Measurements from ENCODE around the gene ARMC10. TPM values are rescaled to one million over a fixed set of nuclear protein-coding genes. Genes with fewer than 3 reads are reported as not detected.
"Not testable (repeated sequence)": the region's sequence is repeated elsewhere in the genome, so short reads cannot be mapped to it uniquely, and the experiment has no call there.

The ARMC10 gene
- total RNA-seq, 1 donor from 2014 or later = 26.6 TPM

GRCh38 chr7:103048833-103049232 is 26.1 kb upstream of the ARMC10 start:
- H3K4me1 Mint-ChIP-seq = no peaks in the 10 kb centered on the region
- TF ChIP-seq CTCF (IDR thresholded peaks at IDR 0.05; ENCODE audit: unreplicated experiment) = no peak
- no peaks in the 10 kb centered on the region for H3K27me3 Mint-ChIP-seq (ENCODE audit: low read depth)
- no peak overlapping the region for H3K4me3 Mint-ChIP-seq
- no peak overlapping the region for H3K27ac Mint-ChIP-seq
- peaks cover 46% of the 10 kb centered on the region for H3K9me3 Mint-ChIP-seq
- no peak for DNase-seq (ENCODE audit: low spot score in 2 of 2, unreplicated experiment in 2 of 2)
- peaks cover 56% of the 10 kb centered on the region for H3K36me3 Mint-ChIP-seq

- Mint-ChIP-seq H3K27ac (no peak overlapping the region), H3K9me3 (peaks cover 34% of the 10 kb centered on the region), H3K4me3 (no peak overlapping the region), H3K36me3 (peaks cover 43% of the 10 kb centered on the region), H3K27me3 (ENCODE audit: low read depth) (no peaks in the 10 kb centered on the region), H3K4me1 (no peaks in the 10 kb centered on the region)
- no peak for DNase-seq (ENCODE audit: low spot score in 2 of 2, unreplicated experiment in 2 of 2)
- TF ChIP-seq CTCF (IDR thresholded peaks at IDR 0.05; ENCODE audit: unreplicated experiment) = no peak
Measured at GRCh38 chr7:103051519-103051918, 23.4 kb upstream of the ARMC10 start.

GRCh38 chr7:103056006-103056405 is 18.9 kb upstream of the ARMC10 start:
- not testable (repeated sequence) for H3K4me3 Mint-ChIP-seq; H3K27me3 Mint-ChIP-seq (ENCODE audit: low read depth); H3K4me1 Mint-ChIP-seq; H3K27ac Mint-ChIP-seq; H3K9me3 Mint-ChIP-seq; DNase-seq (ENCODE audit: low spot score in 2 of 2, unreplicated experiment in 2 of 2)
- peaks cover 13% of the 10 kb centered on the region for H3K36me3 Mint-ChIP-seq

GRCh38 chr7:103058122-103058521 is 16.8 kb upstream of the ARMC10 start:
- no peak for TF ChIP-seq CTCF (IDR thresholded peaks at IDR 0.05; ENCODE audit: unreplicated experiment)
- Mint-ChIP-seq H3K27me3 (ENCODE audit: low read depth) (no peaks in the 10 kb centered on the region), H3K36me3 (peaks cover 6% of the 10 kb centered on the region), H3K27ac (no peak overlapping the region), H3K9me3 (no peaks in the 10 kb centered on the region), H3K4me3 (no peak overlapping the region), H3K4me1 (peaks cover 2% of the 10 kb centered on the region)
- DNase-seq (ENCODE audit: low spot score in 2 of 2, unreplicated experiment in 2 of 2) = no peak

GRCh38 chr7:103059471-103059870 is 15.5 kb upstream of the ARMC10 start:
- Mint-ChIP-seq H3K27me3 (ENCODE audit: low read depth) (no peaks in the 10 kb centered on the region), H3K36me3 (no peaks in the 10 kb centered on the region), H3K9me3 (no peaks in the 10 kb centered on the region), H3K4me3 (no peak overlapping the region), H3K4me1 (peaks cover 2% of the 10 kb centered on the region), H3K27ac (no peak overlapping the region)
- DNase-seq (ENCODE audit: low spot score in 2 of 2, unreplicated experiment in 2 of 2) = no peak
- no peak for TF ChIP-seq CTCF (IDR thresholded peaks at IDR 0.05; ENCODE audit: unreplicated experiment)

GRCh38 chr7:103063895-103064294 is 11.0 kb upstream of the ARMC10 start:
- TF ChIP-seq CTCF (IDR thresholded peaks at IDR 0.05; ENCODE audit: unreplicated experiment) = no peak
- no peak for DNase-seq (ENCODE audit: low spot score in 2 of 2, unreplicated experiment in 2 of 2)
- peaks cover 12% of the 10 kb centered on the region for H3K9me3 Mint-ChIP-seq
- no peaks in the 10 kb centered on the region for H3K36me3 Mint-ChIP-seq
- H3K27ac Mint-ChIP-seq = no peak overlapping the region
- peaks cover 2% of the 10 kb centered on the region for H3K4me1 Mint-ChIP-seq
- H3K4me3 Mint-ChIP-seq = no peak overlapping the region
- H3K27me3 Mint-ChIP-seq (ENCODE audit: low read depth) = no peaks in the 10 kb centered on the region

Data from mesothelial cell of epicardium (in vitro differentiated cells).